ENCODE data around the gene SYNJ2. TPM values are rescaled to one million over a fixed set of nuclear protein-coding genes. Genes with fewer than 3 reads are reported as not detected.

SYNJ2 gene
- total and polyA plus RNA-seq, 9 donors = 3.6 to 18.7 (median 9.8) TPM

DNA sequence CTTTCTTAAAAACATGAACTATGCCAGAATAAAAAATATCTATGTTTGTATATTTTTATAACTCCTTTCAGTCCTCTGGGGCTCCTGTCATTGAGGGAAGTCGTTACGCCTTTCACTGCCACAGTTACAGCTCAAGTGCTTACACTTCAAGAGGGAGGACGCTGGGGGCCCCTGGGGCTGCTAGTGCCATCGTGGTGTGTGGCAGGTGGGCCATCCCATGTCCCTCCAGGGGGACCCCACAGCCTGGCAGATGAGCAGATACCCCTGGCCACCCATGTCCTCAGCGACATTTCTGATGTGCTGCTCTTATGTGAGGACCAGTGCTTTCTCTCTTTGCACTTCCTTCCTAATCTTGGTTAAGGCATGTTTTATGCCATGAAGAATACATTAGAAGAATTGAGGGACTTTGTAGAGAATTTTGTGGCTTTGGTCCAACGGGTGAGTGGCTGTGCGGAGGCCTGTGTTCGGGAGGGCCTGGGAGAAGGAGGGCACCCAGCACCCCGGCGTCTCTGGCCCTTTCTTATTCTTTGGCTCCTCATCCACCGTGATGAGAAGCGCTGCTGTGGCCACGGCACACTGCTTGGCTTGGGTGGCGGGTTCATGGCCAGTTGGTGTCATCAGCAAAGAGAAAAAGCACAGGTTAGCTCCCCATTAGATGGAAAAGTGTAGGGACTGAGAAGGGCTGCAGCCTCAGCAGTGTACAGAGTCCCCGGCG is 38.3 kb upstream of the SYNJ2 start:
- TF ChIP-seq EP300 (IDR thresholded peaks at IDR 0.05) (no peak), CTCF (IDR thresholded peaks at IDR 0.05) (no peak), POLR2A (IDR thresholded peaks at IDR 0.05) (no peak)
- Histone ChIP-seq H3K27me3 (no peaks in the 10 kb centered on the region), H3K4me1 (ENCODE audit: insufficient read depth) (peaks cover 1% of the 10 kb centered on the region), H3K27ac (no peak overlapping the region), H3K4me3 (no peak overlapping the region), H3K36me3 (no peaks in the 10 kb centered on the region), H3K9me3 (no peaks in the 10 kb centered on the region)
- DNase-seq = no peak
- WGBS, 3 donors = 90 to 93% (median 93%) methylated on average over 16 of the region's 16 CpGs
- intact Hi-C loops (cut with DNase I) = no loop called here

DNA sequence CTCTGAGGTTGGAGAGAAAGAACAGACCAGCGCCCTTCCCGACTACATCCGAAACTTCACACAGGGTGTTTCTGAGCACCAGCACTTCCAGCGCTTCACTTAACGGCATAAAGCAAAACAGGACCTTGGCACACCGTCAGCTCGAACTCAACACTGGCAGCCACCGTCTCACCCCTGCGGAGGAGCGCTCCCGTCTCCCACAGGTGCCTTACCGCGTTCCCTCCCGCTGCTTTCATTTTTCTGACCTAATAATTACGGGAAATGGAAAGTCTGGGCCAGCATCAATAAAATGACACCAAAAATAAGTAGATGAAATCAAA is 37.7 kb upstream of the SYNJ2 start:
- intact Hi-C loops (cut with DNase I) = no loop called here

DNA sequence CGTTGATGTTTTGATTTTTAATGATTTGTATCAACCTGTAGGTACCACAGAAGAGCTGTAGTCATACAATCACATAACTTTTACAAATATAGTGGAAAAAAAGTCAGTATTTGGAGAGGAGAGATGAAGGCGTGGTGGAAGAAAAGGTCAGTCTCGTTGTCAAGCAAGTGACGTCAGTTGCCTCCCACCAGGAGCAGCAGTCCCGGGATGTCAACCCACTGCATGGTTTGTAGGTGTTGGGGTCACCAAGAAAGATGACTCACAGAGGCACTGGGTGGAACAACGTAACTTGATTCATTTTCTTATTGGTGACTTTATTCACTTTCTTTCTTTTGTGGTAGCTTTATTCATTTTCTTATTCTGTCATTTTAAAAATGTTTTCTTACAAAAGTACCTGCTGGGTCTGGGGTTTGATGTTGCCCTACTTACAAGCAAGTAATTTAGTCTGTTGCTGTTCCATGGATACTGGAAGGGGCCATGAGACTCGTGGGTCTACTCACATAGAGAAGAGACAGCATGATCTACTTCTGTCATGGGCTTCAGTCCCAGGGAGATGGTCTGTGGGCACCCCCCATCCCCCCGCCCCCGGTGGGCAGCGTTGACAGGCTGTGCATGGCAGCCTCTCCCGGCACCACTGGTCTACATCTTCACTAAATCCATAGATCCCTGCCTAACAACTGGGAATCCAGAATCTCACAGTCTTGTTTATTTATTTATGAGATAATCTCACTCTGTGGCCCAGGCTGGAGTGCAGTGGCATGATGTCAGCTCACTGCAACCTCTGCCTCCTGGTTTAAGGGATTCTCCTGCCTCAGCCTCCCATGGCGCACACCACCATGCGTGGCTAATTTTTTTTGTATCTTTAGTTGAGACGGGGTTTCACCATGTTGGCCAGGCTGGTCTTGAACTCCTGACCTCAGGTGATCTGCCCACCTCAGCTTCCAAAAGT is 36.4 kb upstream of the SYNJ2 start:
- no peak overlapping the region for H3K27ac ChIP-seq
- H3K36me3 ChIP-seq = no peaks in the 10 kb centered on the region
- H3K4me3 ChIP-seq = no peak overlapping the region
- no peak for DNase-seq
- intact Hi-C loops (cut with DNase I) = no loop called here
- WGBS, 3 donors = 87 to 90% (median 88%) methylated on average over 14 of the region's 14 CpGs
- H3K4me1 ChIP-seq (ENCODE audit: insufficient read depth) = peaks cover 1% of the 10 kb centered on the region
- H3K9me3 ChIP-seq = no peaks in the 10 kb centered on the region
- H3K27me3 ChIP-seq = no peaks in the 10 kb centered on the region
- TF ChIP-seq EP300 (IDR thresholded peaks at IDR 0.05) (no peak), POLR2A (IDR thresholded peaks at IDR 0.05) (no peak), CTCF (IDR thresholded peaks at IDR 0.05) (no peak)

More for the DNA sequence above, 37.7 kb upstream of the SYNJ2 start:
- DNase-seq = no peak
- Histone ChIP-seq H3K27ac (no peak overlapping the region), H3K36me3 (no peaks in the 10 kb centered on the region), H3K4me1 (ENCODE audit: insufficient read depth) (peaks cover 1% of the 10 kb centered on the region), H3K4me3 (no peak overlapping the region), H3K27me3 (no peaks in the 10 kb centered on the region), H3K9me3 (no peaks in the 10 kb centered on the region)
- WGBS, 3 donors = 87 to 92% (median 92%) methylated on average over 15 of the region's 15 CpGs
- no peak for TF ChIP-seq EP300 (IDR thresholded peaks at IDR 0.05)
- no peak for TF ChIP-seq CTCF (IDR thresholded peaks at IDR 0.05)
- TF ChIP-seq POLR2A (IDR thresholded peaks at IDR 0.05) = no peak

DNA sequence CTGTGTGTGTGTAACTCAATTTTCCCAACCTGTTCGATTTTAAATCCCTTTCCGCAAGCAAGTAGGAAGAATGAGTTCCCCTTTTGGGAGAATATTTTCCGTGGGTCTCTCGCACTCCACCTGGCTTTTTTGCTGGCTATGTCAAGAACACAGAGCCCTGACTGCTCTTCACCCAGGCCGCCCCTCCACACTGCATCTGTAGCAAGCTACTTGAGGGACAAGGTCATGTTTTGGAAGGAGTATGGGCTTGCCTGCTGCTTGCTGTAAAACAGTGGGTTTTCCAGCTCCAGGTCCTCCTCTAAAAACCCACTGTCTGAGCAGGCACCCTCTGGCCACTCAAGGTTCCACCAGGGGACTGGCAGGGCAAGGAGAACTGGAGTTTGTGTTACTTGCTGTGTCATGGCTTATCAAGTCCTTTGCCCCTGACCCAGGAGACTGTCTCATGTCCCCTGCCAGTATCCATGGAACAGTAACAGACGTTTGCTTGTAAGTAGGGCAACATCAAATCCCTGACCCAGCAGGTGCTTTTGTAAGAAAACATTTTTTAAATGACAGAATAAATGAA is 35.5 kb upstream of the SYNJ2 start:
- intact Hi-C loops (cut with DNase I) = no loop called here
- no peak for DNase-seq
- Histone ChIP-seq H3K4me3 (no peak overlapping the region), H3K27ac (no peak overlapping the region), H3K9me3 (no peaks in the 10 kb centered on the region), H3K36me3 (no peaks in the 10 kb centered on the region), H3K27me3 (no peaks in the 10 kb centered on the region), H3K4me1 (ENCODE audit: insufficient read depth) (peaks cover 1% of the 10 kb centered on the region)
- 87 to 90% (median 89%) methylated on average over 6 of the region's 6 CpGs for WGBS, 3 donors
- TF ChIP-seq EP300 (IDR thresholded peaks at IDR 0.05) (no peak), CTCF (IDR thresholded peaks at IDR 0.05) (no peak), POLR2A (IDR thresholded peaks at IDR 0.05) (no peak)
